ENCODE results near the gene C9orf153.
"Not testable (repeated sequence)": the region's sequence is repeated elsewhere in the genome, so short reads cannot be mapped to it uniquely, and the experiment has no call there.

Gene C9orf153

DNA sequence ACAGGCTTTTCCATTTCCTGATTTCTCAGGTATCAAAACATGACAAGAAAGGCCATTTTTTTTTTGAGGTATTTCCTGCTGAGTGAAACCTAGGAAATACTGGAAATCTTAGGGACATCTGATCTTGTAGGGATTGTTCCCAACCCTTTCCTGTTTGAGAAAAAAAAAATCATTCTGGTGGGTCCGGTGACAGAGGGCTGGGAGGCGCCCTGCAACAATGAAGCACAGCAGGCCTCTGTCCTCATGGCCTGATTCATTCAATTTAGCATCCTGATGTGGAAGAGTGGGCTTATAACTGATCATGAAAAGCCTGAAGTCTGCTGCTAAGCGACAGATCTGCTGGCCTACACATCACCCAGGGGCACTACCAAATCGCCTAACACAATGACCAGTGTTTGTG, 3.0 kb upstream of the C9orf153 start:
- DNase-seq: no peak

DNA sequence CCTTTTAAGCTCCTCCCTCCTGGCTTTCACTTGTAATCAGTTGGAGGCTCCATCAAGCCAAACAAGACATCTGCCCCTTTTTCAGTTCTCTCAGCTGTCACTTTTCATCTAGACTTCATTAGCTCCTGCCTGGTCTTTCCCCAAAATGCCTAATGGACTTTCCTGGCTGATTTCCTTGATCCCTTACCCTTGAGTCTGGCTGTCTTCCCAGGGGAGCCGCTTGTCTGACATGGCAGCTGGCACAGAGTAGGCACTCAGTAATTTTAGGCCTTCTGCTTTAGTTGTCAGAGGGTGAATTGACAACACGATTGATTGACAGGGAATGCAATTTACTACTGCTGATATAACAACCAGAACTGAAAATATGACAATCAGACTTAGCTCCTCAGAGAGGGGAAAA, 2.1 kb downstream of the C9orf153 start:
- DNase-seq: no peak

DNA sequence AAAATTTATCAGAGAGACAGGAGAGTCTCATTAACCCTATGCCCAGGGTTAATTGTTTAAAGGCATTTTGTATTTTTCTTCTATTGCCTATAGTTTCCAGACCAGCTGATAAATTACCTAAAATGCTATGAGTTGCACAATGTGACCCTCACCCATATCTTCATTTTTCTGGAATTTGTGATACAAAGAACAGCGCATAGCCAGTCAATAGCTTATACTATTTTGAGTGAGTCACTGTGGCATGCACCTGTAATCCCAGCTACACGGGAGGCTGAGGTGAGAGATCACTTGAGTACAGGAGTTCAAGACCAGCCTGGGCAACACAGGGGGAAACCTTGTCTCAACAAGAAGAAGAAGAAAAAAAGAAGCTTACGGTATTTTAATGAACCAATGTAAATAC, 2.8 kb downstream of the C9orf153 start:
- no peak for DNase-seq

DNA sequence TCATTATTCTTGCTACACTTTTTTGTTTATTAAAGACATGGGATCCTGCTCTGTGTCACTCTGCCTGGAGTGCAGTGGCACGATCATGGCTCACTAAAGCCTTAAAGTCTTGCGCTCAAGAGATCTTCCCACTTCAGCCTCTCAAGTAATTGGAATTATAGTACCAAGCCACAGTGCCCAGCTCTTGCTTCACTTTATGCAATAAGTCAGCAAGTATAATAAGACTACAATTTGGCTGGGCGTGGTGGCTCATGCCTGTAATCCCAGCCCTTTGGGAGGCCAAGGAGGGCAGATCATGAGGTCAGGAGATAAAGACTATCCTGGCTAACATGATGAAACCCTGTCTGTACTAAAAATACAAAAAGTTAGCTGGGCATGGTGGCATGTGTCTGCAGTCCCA, 5.9 kb downstream of the C9orf153 start:
- DNase-seq: no peak

DNA sequence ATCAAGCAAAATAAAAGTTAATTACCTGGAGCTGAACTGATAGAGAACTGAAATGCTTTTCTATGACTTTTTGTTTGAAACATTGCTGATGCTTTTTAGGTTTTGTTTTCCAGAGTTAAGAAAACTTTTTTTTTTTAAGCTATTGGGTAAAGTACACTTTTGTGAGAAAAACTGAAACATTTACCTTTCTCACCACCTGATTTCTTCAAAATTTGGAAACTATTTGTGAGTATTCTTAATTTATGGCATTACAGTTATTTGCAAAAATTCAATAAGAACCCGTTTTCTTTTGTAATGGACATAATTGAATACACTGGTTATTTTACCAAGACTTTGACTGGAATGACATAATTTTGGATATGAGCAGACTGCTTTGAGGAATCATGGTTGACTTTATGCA, 6.6 kb downstream of the C9orf153 start:
- DNase-seq: no peak

DNA sequence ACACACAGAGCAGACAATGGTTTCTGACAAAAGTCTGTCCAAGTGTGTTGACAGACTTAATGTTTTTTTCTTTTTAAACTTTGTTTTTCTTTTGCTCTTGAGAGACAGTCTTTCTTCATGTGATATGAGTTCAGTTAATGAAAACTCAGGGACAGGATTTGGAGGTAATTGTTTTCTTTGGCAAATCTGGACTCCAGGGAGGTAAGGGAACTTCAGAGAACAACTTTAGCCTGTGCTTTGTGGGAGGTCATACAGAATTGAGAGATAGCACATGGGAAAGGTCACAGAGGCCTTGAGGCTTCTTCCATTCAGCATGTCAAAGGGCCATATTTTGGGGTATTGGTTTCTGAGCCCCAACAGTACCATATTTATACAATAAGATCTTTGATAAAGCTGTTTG, 9.3 kb downstream of the C9orf153 start:
- no peak for DNase-seq

DNA sequence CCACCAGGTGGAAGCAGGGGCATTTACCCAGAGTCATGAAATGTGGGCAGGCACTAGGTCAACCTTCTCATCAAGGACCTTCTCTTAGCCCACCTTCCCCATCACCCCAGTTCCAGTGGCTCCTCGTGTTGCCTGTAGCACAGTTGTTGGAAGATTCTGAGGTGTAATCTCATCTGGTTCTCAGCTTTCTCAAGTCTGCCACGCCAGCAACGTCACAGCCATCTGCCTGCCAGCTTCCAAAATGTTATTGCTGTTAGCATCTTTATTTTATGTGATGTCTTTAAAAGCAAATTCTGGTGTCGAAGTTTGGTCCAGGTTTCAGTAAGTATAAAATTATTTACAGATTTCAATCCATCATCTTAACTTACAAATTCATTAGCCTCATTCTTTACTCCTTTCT, 10.7 kb downstream of the C9orf153 start:
- no peak for DNase-seq

DNA sequence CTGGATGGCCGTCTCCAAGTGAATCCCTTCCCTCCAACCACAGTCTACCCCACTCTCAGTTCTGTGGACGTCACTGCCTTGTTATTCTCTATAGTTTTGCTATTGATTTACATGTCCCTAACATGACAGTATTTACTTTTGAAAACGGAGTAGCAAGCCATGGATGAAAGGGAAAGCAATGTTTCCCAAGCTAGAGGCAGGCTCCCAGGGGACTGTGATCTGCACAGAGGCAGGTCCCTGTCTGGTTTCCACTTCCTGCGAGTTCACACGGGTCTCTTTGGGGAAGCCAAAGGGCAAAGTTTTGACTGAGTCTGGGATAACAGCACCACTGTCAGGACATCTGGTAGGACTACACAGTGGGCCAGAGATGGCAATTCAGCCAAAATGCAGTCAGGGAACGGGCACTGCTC, 12.7 kb downstream of the C9orf153 start:
- DNase-seq: no peak

DNA sequence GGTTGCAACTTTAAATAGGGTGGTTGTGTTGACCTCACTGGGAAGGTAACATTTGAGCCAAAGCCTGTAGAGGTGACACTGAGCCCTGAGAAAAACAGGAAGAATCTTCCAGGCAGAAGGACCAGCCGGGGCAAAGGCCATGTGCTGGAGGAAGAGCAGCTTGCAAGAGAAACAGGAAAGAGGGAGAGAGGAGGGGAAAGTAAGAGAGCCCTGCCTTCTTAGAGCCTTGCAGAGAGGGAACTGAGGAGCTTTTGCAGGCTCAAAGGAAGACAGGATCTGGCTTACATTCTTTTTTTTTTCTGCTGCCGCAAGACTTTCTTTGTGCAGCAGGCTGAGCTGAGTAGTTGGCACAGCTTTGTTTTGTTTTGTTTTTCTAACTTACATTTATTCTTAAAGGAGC, 17.4 kb downstream of the C9orf153 start:
- DNase-seq: no peak

DNA sequence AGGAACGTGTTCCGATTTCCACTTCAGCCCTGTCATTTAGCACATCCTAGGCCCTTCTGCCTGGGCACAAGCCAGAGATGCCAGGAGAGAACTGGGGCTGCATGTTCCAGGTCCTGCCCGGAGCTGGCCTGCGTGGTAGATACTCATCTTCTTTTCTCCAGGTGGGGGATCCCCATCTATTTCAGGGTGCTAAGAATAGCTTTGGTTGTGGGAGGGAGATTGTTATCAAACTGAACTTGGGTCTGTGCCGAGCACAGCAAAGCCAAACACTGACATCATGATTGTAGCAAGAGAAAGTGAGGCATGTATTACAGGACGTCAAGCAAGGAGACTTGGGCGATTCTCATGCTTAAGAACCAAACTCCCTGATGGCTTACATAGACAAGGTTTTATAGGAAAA, 18.2 kb downstream of the C9orf153 start:
- DNase-seq: no peak

DNA sequence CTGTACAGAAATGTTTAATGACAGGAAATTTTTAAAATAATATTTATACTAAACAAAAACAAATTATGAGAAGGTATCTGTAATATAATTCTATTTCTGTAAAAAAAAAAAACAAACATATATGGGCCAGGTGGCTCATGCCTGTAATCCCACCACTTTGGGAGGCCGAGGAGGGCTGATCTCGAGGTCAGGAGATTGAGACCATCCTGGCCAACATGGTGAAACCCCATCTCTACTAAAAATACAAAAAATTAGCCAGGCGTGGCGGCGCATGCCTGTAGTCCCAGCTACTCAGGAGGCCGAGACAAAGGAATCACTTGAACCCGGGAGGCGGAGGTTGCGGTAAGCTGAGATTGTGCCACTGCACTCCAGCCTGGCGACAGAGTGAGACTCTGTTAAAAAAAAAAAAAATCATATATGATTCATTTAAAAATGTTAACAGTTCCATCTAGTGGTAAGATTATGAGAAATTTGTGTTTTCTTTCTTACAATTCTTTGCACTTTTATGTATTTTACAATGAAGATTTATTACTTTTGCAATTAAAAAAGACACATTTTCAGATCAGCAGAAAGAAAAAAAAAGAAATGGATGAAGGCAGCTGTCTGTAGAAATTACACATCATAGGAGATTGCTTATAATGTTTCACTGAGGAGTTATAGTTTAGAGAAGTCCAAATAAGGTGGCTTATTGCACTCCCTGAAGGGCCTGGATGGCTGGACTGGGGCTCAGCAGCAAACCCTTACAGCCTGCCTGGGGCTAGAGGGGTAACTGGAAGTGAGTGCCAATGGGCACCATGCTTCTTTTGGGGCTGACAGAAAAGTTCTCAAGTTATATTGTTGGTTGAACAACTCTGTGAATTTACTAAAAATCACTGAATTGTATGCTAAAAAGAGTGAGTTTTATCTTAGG, 20.3 kb downstream of the C9orf153 start:
- no peak for DNase-seq

DNA sequence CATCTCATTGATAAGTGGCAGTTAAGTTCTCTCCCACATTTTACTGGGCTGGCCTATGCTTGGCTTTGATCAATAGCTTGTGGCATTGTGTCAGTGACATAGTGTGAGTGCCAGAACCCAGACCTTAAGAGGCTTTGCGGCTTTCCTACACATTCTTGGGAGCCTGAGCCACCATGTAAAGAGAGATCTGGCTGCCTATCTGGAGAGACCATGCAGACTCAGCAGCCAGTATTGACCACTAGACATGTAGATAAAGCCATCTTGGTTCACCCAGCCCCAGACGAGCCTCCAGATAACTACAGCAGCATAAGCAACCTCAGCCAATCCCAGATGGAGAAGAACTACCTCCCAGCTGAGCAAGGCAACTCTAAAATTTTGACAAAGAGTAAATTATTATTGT, 28.6 kb downstream of the C9orf153 start:
- DNase-seq: no peak

DNA sequence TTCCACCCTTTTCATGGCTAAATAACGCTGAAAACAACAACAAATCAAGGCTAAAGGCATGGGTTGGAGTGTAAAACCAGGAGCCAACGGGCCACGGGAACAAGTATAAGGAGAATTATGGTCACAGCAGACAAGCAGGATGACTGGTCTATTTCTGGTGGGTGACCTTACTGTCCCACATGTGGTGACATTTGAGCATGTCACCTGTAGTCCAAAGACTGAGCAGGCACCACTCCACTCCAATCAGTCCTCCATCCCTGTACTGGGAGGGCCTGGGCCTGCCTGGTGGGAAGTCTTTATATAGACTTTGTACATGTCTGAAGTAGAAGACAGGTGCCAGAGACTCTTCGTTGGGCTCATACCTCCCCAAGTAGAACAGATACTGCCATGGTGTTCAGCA, 36.8 kb downstream of the C9orf153 start:
- DNase-seq: no peak

DNA sequence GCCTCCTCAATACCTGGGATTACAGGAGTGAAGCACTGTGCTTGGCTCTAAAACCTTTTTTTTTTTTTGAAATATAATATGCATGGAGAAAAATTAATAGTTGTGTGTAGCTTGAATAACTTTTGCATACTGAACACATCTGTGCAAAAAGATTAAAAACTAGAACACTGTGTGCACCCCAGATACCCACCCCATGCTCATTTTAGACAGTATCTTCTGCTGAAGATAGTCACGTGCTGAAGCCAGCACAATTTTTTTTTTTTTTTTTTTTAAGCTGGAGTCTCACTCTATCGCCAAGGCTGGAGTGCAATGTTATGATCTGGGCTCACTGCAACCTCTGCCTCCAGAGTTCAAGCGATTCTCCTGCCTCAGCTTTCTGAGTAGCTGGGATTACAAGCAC, 39.9 kb downstream of the C9orf153 start:
- DNase-seq: no peak

DNA sequence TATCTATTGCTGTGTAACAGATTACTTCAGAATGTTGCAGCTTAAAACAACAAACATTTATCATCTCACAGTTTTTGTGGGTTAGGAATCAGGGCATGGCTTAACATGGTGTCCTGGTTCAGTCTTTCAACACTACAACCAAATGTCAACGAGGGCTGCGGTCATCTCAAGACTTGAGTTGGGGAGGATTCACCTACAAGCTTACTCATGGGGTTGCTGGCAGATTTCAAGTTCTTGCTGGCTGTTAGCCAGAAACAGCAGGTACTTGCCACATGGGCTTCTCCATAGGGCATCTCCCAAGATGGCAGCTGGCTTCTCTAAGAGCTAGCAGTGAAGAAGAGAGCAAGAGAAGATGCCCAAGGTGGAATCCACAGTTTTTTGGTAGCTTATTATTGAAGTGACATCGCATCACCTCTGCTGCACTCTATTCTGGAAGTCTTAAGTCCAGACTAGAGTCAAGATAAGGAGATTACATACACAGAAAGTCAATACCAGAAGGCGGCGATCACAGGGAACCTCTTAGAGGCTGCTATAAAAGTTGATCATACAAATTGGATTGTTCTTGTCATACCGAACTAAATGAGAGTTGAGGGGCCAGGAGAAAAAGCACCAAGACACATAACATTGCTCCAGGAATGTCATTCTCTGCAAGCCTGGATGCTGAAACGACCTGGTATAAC, 42.2 kb downstream of the C9orf153 start:
- no peak for DNase-seq

DNA sequence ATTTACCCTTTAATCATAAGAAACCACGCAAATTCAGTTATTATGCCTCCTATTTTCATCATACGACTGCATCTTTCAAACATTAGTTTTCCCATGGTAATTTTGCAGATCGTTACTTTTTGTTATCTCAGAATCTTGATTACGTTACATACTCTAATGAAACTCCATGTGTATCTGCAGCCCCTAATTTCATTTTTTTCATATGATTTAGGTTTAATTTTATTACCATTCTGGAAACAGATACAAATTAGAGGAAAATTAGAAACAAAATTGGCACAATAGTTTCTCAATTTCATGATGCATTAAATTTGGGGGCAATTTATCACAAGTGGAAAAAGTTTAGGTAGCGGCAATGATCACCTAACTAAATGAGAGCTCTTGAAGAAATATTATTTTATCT, 52.3 kb downstream of the C9orf153 start:
- DNase-seq: no peak

DNA sequence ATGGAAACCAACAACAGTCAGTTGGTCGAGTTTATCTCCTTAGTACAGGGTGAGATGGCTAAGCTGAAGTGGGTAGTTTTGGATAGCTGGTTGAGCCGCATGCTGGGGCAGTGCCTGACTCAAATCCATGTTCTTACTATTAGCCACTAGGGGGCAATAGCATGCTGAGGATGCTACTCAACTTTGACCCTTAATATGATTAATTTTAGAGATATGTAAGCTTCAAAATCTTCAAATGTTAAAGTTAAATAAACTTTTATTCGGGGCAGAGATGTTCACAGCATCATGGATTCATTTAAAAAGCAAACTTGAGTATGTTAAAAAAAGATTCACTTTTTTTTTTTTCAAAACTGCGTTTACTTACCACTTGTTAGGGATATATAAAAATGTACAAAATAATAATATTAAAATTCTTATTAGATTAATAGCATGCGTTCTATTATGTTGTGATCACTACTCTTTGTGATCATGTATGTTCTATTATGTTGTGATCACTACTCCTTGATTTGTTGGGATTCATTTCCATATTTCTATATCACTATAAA, 57.0 kb downstream of the C9orf153 start:
- DNase-seq: peak; percentile 39

DNA sequence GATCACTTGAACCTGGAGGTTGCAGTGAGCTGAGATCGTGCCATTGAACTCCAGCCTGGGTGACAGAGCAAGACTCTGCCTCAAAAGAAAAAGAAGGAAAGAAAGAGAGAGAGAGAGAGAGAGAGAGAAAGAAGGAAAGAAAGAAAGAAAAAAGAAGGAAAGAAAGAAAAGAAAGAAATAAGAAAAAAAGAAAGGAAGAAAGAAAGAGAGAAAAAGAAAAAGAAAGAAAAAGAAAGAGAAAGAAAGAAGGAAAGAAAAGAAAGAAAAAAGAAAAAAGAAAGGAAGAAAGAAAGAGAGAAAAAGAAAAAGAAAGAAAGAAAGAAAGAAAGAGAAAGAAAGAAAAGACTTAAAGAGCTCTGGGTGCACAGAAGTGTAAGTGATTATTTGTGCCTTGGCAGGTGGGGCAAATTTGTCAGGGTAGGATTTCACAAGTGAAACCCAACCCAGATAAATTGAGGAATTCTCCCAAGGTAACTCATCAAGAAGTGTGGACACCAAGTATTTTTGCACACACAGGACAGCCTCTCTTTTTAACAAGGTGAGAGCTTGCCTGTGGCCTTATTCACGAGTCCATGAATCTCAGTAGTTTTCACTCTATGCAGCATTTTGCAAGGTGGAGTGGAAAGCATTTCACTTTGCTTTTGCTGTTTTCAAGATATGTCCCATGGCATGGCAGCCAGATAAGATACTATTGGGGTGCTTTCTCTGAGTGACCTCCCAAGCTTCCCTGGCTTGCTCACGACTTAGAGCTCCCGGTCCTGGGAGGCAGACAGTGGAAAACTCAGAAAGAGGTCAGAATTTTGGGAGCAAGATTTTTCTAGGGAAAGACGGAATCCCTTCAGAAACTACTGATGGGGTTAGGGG, 57.8 kb downstream of the C9orf153 start:
- no peak for DNase-seq

DNA sequence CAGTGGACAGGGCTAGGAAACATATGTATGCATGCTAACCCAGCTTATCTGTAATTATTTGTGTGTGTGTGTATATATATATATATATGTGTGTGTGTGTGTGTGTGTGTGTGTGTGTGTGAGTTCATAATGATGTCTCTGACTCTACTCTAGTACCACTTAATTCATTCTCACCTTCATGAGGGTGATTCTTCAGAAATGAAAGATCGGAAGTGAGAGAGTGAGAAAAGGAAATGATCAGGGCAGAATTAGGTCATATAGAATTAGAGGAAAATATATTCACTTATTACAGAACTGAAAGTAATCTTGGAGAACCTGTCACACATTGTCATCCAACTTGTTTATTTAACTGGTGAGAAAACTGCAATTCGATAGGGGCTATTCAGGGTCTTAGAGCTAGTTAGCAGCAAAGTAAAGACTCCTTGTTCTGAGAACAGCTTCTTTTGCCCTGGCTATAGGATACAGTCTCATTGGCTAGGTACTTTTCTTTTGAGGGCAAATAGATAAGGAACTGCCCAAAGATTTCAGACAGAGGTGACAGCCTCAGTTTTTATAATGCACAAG, 58.8 kb downstream of the C9orf153 start:
- DNase-seq: no peak

DNA sequence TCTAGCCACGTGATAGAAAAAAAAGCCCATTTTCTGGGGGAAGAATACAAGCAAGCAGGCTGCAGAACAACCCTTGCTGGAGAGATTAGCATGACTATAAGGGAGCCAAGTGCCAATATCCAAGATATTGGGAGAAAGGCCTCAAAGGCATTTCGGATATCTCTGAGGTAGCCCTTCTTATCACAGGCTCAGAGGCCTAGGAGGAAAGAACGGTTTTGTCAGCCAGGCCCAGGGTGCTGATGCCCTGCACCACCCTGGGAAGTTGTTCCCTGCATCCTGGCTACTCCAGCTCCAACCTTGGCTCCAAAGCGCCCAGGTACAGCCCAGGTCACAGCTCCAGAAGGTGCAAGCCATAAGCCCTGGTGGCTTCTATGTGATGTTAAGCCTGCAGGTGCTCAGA, 66.4 kb downstream of the C9orf153 start:
- no peak for DNase-seq

DNA sequence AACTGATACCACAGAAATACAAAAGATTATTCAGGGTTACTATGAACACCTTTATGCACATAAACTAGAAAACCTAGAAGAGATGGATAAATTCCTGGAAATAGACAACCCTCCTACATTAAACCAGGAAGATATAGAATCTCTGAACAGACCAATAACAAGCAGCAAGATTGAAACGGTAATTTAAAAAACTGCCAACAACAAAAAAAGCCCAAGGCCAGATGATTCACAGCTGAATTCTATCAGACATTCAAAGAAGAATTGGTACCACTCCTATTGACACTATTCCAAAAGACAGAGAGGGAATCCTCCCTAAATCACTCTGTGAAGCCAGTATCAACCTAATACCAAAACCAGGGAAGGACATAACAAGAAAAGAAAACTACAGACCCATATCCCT, 68.8 kb downstream of the C9orf153 start:
- DNase-seq: not testable (repeated sequence)

DNA sequence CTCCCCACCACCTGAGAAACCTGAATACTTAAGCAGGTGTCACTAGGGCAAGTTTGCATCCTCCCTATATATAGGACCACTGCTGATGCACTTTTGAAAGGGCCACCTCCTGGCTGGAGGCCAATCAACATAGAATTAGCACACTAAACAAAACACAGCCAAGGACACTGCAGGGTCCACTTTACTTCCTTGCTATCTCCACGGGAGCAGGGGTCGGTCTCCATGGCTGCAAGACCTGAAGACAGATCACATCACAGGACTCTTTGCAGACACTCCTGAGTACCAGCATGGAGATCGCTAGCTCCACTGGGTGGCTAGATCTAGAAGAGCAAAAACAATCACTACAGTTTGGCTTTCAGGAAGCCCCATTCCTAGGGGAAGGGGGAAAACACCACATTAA, 72.3 kb downstream of the C9orf153 start:
- peak; percentile 48 for DNase-seq

DNA sequence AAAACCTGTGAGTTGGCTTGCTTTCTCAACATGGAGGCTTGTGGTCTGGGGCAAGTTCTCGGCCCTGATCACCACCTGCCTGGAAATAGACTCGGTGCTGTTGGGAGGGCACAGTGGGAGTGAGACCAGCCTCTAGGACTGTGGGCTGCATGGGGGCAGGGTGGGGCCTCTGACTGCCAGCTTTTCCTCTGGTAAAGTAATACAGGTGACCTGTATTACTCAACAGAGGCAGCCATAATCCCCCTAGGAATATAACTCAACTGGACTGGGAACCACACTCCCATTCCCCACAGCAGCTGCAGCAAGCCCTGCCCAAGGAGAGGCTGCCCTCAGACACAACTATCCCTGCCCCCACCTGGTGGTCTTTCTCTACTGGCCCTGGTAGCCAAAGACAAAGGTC, 72.8 kb downstream of the C9orf153 start:
- no peak for DNase-seq
